GM10266 (cell line): ENCODE measurements around the gene ACVR2B.

ENCODE experiments used
- DNase-seq: peaks from one replicate; pipeline ENCODE4 v3.0.0; 2012; ENCODE audit errors: extremely low spot score
- TF ChIP-seq, protein P1 (sequence below): IDR thresholded peaks from 2 replicates; pipeline ENCODE4 v1.5.1; 2012; ENCODE audit warnings: mild to moderate bottlenecking, low read depth; ENCODE audit not compliant: control insufficient read depth, insufficient read depth; ENCODE audit errors: missing control alignments

The ACVR2B gene

DNA sequence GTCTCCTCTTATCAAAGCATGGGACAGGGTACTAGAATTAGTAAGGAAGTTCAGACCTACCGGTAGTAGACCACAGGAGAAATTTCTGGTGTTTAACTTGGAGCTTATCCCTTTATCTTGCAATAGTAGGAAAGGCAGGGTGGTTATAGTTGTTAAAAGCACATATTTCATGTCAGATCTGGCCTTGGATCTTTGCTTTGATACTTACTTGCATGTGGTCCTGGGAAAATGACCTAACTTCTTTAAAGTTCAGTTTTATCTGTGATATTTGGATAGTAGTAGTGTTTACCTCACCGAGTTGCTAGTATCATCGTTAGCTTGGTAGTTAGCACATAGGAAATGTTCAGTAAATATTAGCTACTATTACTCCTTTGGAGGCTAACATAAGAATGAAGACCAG lies 57.9 kb downstream of the ACVR2B start:
- TF ChIP-seq, protein P1, sequence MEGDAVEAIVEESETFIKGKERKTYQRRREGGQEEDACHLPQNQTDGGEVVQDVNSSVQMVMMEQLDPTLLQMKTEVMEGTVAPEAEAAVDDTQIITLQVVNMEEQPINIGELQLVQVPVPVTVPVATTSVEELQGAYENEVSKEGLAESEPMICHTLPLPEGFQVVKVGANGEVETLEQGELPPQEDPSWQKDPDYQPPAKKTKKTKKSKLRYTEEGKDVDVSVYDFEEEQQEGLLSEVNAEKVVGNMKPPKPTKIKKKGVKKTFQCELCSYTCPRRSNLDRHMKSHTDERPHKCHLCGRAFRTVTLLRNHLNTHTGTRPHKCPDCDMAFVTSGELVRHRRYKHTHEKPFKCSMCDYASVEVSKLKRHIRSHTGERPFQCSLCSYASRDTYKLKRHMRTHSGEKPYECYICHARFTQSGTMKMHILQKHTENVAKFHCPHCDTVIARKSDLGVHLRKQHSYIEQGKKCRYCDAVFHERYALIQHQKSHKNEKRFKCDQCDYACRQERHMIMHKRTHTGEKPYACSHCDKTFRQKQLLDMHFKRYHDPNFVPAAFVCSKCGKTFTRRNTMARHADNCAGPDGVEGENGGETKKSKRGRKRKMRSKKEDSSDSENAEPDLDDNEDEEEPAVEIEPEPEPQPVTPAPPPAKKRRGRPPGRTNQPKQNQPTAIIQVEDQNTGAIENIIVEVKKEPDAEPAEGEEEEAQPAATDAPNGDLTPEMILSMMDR, result no peak
- DNase-seq, result no peak

DNA sequence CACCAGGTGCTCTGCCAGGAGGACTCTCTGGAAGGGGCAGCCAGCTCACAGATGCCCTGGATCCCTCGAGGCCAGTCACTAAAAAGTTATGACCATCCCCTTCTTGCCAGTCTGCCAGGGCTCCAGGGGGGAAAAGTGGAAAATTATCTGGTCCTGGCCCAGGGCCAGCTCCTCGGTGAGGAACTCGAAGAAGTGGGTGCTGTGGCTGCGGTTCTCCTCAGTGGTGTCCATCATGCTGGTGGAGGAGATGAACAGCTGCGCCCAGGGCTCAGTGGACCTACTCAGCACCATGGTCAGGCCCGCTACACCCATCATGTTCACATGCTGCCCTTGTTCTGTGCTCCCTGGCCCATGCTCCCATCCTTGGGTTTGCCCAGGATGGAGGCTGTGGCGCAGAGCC lies 61.7 kb downstream of the ACVR2B start:
- DNase-seq, result no peak

GRCh38 chr3:38516669-38517068 lies 63.0 kb downstream of the ACVR2B start:
- TF ChIP-seq, protein P1, result no peak
- no peak for DNase-seq

More for the DNA sequence above, 61.7 kb downstream of the ACVR2B start:
- TF ChIP-seq, protein P1, result no peak

DNA sequence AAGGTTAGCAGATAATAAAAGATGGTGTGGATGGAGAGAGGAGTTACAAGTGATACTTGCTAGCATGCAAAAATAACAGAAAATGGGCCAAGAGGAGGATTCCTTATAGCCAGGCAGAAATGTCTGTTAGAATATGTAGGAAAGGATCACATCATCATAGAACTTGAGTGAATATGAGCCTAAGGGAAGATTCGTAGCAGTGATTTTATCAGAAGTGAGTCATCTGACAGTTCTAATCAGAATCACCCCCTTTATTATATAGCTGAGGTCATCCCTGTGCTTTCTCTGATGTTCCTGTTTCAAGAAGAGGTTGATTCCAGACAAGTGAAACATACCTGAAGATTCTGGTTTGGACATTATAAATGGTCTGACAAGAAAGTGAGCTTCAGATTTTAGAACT lies 65.3 kb downstream of the ACVR2B start:
- TF ChIP-seq, protein P1, result no peak
- DNase-seq, result no peak

DNA sequence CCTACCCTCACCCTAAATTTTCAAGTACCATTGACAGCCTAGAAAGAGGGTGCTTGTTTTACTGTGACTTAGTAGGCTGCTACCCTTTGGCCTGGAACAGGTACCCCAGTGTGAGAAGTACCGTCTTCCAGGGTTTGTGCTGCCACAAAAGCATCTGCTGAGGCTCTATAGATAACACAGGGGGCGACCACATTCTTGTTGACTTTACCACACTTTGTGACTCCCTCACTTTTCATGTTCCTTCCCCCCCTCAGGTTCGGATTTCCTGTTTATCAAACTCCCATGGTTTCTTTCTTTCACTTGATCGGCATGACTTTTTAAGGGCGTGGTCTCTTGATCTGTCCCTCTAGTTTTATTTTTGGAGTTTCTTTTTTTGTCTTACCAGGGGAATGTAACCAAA lies 66.0 kb downstream of the ACVR2B start:
- no peak for DNase-seq
- TF ChIP-seq, protein P1, result no peak

DNA sequence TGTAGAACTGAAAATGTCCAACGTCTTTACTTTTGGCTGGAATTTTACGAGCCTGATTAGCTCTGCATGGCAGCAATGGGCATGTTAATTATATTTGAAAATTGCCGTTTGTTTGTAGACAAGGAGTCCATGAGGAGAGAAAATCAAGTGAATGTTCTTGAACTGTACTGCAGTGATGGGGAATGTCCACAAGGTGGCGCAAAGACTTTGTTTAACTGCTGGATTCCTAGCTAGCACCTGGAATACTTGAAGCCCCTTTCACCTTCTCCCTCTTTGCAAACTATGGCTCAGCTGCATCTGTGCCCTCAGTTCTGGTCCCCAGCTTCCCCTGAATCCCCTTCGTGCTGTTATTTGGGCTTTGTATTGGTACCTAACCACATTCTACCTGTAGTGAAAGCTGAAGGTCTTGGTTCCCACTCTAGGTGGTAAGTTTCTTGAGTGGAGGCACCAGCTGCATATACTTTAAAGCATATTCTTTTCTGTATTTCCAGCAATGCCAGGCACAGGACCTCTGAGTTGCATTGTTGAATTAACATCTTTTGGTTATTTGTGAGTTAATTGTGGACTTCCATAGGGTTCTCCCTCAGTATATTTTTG lies 67.8 kb downstream of the ACVR2B start:
- TF ChIP-seq, protein P1, result peak; percentile 91
- DNase-seq, result peak; percentile 66

DNA sequence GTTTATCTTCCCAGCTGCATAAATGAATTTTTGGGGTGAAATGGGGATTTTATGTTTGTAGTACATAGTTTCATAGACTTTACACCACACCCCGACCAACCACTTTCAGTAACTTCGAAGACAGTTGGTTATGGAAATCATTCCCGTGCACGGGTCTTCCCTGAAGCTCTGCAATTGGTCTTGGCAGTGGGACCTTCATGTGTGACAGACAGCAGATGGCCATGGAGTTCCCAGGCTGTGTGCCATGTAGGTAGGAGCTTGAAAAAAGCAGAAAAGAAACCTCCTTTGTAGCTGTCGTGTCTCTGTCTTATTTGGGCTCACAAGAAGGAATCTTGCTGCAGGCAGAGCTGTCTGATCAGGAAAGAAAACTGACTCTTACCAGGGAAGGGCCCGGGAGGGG lies 68.3 kb downstream of the ACVR2B start:
- no peak for DNase-seq
- TF ChIP-seq, protein P1, result no peak
